ENCODE results near the gene FUT2.

- TF ChIP-seq POLR2A (IDR thresholded peaks at IDR 0.05; ENCODE audit: low read depth, low read length) (no peak), POLR2AphosphoS5 (IDR thresholded peaks at IDR 0.05; ENCODE audit: low read depth, low read length) (no peak), TAF1 (IDR thresholded peaks at IDR 0.05; ENCODE audit: borderline replicate concordance, low read depth, low read length) (no peak)
Observed at GRCh38 chr19:48696353-48697010, 711 bp downstream of the FUT2 start.
